GM12872 (cell line): ENCODE data around the gene DYNC2I2.

ENCODE experiments used
- TF ChIP-seq, protein P1 (sequence below): IDR thresholded peaks from 3 replicates; pipeline ENCODE4 v1.5.1; 2011; ENCODE audit warnings: low read depth, mild to moderate bottlenecking, low read length, moderate library complexity; ENCODE audit not compliant: insufficient read depth

Gene DYNC2I2

DNA sequence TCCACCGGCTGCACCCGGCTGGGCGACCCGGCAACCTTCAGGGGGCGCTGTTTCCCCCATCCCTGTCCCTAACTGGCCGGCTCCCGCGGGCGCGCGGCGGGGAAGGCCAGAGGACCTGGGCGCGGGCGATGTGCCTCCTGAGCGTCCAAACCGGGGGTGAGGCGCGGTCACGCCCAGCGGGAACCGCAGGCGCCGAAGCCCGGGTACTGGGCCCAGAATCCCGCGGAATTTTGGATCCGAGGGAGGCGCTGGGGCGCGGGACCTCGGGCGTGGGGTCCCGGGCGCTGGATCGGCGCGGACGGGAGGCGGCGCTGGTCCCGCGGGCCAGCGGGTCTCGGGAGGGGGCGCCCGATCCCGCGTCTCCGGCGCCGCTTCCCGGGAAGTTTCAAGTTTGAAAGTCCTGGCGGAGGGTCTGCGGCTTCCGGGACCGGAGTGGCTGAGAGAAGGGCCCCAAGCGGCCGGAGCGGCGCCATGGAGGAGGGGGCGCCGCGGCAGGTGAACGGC, 45.9 kb upstream of the DYNC2I2 start, which contains the start of gene PKN3:
Gene PKN3 (plus strand): TSS at position 59 of the 504 bp plus-strand sequence. CDS start 413 bp downstream, at position 472.
- TF ChIP-seq, protein P1, sequence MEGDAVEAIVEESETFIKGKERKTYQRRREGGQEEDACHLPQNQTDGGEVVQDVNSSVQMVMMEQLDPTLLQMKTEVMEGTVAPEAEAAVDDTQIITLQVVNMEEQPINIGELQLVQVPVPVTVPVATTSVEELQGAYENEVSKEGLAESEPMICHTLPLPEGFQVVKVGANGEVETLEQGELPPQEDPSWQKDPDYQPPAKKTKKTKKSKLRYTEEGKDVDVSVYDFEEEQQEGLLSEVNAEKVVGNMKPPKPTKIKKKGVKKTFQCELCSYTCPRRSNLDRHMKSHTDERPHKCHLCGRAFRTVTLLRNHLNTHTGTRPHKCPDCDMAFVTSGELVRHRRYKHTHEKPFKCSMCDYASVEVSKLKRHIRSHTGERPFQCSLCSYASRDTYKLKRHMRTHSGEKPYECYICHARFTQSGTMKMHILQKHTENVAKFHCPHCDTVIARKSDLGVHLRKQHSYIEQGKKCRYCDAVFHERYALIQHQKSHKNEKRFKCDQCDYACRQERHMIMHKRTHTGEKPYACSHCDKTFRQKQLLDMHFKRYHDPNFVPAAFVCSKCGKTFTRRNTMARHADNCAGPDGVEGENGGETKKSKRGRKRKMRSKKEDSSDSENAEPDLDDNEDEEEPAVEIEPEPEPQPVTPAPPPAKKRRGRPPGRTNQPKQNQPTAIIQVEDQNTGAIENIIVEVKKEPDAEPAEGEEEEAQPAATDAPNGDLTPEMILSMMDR: peak; percentile 84

DNA sequence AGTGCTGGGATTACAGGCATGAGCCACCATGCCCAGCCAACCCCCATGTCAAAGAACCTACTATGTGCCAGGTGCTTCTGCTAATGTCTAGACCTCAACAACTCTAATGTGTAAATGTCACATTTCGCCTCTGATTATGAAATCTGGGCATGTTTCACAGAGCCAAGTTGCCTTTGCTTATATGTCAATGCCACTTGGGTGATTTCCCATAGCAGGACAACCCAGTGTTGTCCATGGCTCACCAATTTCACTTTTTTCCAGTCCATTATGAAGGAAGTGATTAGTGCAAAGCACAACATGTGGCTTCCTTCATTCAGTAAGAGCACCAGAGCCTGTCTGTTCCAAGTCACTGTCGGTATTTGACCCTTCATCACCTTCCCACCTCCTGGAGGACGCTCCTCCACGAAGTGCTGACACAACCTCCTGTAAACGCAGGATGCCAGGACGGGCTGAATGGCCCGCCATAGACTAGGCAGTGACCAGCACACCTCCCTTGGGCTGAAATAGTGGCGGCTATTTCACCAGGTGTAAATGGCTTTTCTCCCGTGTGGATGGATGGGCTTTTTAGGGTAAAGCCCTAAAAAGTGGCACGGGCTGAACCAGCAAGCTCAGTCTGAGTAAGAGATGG, 44.7 kb upstream of the DYNC2I2 start:
- TF ChIP-seq, protein P1: no peak

DNA sequence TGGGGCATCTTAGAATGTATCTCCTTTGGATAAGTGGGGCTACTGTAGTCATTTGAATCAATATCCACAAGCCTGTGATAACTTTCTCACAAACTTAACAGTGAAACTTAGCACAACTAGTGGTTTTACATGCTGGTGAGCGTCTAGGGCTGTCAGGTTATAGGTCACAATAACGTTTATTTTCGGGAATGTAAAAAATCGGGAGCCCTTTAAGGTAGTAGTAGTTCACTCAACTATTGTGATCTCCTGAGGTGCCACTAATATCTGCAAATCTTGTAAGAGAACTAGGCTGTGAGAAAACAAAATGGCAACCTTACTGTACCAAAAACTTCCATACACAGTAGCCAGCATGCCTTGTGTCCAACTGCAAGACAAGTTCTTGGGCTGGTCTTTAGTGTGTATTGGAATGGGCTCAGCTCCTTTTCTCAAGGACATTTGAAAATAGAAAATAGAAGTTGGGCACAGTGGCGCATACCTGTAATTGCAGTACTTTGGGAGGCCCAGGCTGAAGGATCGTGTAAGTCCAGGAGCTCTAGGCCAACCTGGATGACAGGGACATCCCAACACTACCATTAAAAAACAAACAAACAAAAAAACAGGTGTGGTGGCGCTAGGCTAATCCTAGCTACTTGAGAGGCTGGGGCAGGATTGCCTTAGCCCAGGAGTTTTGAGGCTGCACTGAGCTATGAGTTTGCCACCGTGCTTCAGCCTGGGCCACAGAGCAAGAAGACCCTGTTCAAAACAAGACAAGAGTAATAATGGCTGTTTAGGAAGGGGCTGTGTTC, 40.5 kb upstream of the DYNC2I2 start:
- TF ChIP-seq, protein P1: no peak

DNA sequence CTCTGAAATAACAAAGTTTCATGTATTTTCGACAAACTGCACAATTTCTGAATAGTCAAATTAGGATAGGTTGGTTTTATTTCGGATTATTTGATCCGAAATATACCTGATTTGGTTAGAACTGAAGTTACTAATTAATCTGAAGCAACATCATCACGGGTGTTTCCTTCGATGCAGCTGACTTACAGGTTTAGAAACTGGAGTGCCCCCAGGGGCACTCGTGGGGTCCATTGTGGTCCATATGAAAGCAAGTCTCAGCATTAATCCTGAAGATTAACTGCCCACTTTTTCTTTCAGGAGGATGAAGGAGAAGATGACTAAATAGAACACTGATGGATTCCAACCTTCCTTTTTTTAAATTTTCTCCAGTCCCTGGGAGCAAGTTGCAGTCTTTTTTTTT, 37.7 kb upstream of the DYNC2I2 start:
- TF ChIP-seq, protein P1: no peak

DNA sequence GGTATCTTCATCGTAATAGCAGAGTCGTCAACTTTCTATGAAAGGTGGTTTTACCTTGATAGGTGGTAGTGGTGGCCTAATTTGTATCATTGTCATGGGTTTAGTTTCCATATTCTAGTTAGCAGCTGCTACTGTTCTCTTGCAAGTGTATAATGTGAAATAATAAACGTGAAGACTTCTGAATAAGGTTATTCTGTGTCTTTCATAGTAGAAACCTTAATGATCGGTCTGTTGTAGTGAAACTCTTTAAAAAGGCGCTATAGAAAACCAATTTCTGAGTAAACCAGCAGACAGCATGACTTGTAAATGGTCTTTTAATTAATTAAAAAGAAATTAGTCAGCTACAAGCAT, 34.0 kb upstream of the DYNC2I2 start:
- TF ChIP-seq, protein P1: no peak

DNA sequence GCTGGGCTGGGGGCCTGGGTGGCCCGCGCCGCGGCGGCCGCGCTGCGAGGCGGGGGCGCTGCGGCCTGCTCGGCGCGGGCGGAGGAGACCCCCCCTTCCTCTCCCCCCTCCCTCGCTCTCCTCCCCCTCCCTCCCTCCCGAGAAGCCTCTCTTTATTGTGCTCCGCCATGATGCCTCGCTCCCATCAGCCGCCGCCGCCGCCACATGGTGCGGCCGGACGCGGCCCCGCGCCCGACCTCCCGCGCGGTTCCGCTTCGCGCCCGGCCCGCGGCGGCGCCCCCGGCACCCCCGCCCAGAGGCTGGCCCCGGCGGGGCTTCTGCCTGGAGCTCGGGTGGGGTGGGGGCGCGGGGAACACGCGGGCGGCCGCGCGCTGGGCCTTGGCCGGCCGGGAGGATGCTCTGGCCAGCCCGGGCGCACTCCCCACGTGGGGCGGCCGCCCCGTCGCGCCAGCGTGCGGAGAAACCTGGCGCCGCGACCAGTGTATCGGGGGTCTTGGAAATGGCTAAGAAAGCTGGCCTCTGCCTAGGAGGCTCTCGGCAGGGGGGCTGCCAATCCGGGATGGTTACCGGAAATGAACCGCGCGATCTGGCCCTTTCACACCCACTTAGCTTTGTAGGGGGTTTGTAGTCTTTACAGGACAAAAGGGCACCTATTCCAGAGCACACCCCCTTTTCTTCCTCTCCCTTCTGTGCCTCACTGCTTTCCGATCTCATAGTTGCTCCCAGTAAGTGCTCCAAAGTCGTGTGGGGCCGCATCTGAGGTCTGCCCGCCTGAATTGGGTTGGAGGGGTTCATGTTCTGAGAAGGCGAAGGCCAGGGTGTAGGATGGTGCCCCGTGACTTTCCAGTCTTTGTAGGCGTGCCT, 33.4 kb upstream of the DYNC2I2 start:
- TF ChIP-seq, protein P1: no peak

DNA sequence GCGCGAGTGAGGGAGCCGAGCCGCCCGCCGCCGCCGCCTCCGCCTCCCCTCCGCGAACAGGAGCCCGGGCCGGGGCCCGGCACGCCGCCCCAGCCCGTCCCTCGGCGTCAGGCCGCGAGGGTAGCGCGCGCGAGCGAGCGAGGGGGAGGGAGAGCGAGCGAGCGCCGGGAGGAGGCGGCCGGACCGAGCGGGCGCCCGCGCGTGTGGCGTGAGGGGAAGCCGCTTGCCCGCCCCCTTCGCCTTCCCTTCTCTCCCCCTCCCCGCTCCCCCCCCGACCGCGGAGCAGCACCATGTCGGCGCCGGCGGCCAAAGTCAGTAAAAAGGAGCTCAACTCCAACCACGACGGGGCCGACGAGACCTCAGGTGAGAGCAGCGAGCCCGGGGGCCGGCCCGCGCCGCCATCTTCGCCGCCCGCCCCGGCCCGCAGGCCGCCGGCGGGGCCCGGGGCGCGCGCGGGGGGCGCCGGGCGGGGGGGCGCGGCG, 32.7 kb upstream of the DYNC2I2 start:
- TF ChIP-seq, protein P1: no peak
